SK-N-SH (cell line): ENCODE measurements around the gene ELMO1. TPM values are rescaled to one million over a fixed set of nuclear protein-coding genes. Genes with fewer than 3 reads are reported as not detected.

ENCODE experiments used
- CTCF ChIA-PET: fragments of 300-600, 350-600 bp; formaldehyde crosslinking; extraction: SDS; loops from one replicate; lab custom pipeline; 2021; lab: Yijun Ruan, JAX
- POLR2A ChIA-PET: fragments of 350-600 bp; sonication (Branson Sonifier 250); formaldehyde crosslinking; extraction: SDS; loops from one replicate; lab custom pipeline; 2020; ENCODE audit warnings: antibody characterized with exemption, inconsistent platforms; lab: Yijun Ruan, JAX
- DNase-seq: peaks from one replicate; pipeline ENCODE4 v3.0.0; 2012
- H2AFZ ChIP-seq: fragments of 200-600 bp; sonication (generic); 2 replicates; pipeline ENCODE4 v1.8.1; 2016; ENCODE audit warnings: antibody characterized with exemption, mild to moderate bottlenecking, low read depth
- H3F3A ChIP-seq: fragments of 200-600 bp; sonication (generic); replicated peaks from 2 replicates; pipeline ENCODE3; 2016; ENCODE audit warnings: antibody characterized with exemption, mild to moderate bottlenecking; ENCODE audit not compliant: insufficient read depth
- H3K27ac ChIP-seq, 2 experiments: fragments of 200-500 bp in 1 of 2; fragments of 200-600 bp in 1 of 2; sonication (Bioruptor generic) in 1 of 2; sonication (generic), shearing (Covaris generic) in 1 of 2; 2 replicates each; pipeline versions ENCODE4 v1.5.1 to v1.6.1; 2014 to 2016; ENCODE audit warnings: low read depth in 2 of 2, inconsistent platforms in 1 of 2, low read length in 1 of 2, mild to moderate bottlenecking in 1 of 2, mixed read lengths in 1 of 2
- H3K27me3 ChIP-seq: fragments of 200-600 bp; sonication (generic), shearing (Covaris generic); 2 replicates; pipeline ENCODE4 v1.6.1; 2016; ENCODE audit warnings: mixed run types; ENCODE audit not compliant: insufficient read depth
- H3K36me3 ChIP-seq, 2 experiments: fragments of 200-500 bp in 1 of 2; fragments of 200-600 bp in 1 of 2; sonication (Bioruptor generic) in 1 of 2; sonication (generic) in 1 of 2; replicated peaks in 1 of 2; 2 replicates each; pipeline versions ENCODE3 to v1.5.1; 2014 to 2016; ENCODE audit warnings: low read length in 1 of 2, mild to moderate bottlenecking in 1 of 2; ENCODE audit not compliant: insufficient read depth in 2 of 2, control insufficient read depth in 1 of 2
- H3K4me1 ChIP-seq, 2 experiments: fragments of 200-500 bp in 1 of 2; fragments of 200-600 bp in 1 of 2; sonication (Bioruptor generic) in 1 of 2; sonication (generic), shearing (Covaris generic) in 1 of 2; 2 replicates each; pipeline versions ENCODE4 v1.5.1 to v1.6.1; 2014 to 2016; ENCODE audit warnings: low read depth in 1 of 2, low read length in 1 of 2, mixed run types in 1 of 2; ENCODE audit not compliant: insufficient read depth in 2 of 2, control insufficient read depth in 1 of 2
- H3K4me2 ChIP-seq: fragments of 200-600 bp; sonication (generic), shearing (Covaris generic); 2 replicates; pipeline ENCODE4 v1.6.1; 2017; ENCODE audit warnings: mixed run types
- H3K4me3 ChIP-seq, 2 experiments: fragments of 200-500 bp in 1 of 2; fragments of 200-600 bp in 1 of 2; sonication (Bioruptor generic) in 1 of 2; sonication (generic), shearing (Covaris generic) in 1 of 2; 2 replicates each; pipeline versions ENCODE4 v1.5.1 to v1.8.1; 2014 to 2016; ENCODE audit warnings: low read depth in 2 of 2, inconsistent platforms in 1 of 2, low read length in 1 of 2, mild to moderate bottlenecking in 1 of 2, mixed read lengths in 1 of 2, moderate library complexity in 1 of 2
- H3K79me2 ChIP-seq: fragments of 200-600 bp; sonication (generic); 2 replicates; pipeline ENCODE4 v1.8.1; 2017; ENCODE audit warnings: mild to moderate bottlenecking; ENCODE audit not compliant: insufficient read depth
- H3K9ac ChIP-seq: fragments of 200-600 bp; sonication (generic); 2 replicates; pipeline ENCODE4 v1.6.1; 2017; ENCODE audit warnings: mixed run types
- H3K9me2 ChIP-seq: fragments of 200-600 bp; sonication (generic); 2 replicates; pipeline ENCODE4 v1.6.1; 2017; ENCODE audit warnings: mixed run types
- H3K9me3 ChIP-seq: fragments of 200-600 bp; sonication (generic); 2 replicates; pipeline ENCODE4 v1.6.1; 2017; ENCODE audit warnings: mixed run types, mild to moderate bottlenecking, moderate library complexity
- H4K20me1 ChIP-seq: fragments of 200-600 bp; sonication (generic); 2 replicates; pipeline ENCODE4 v1.6.1; 2017; ENCODE audit warnings: mild to moderate bottlenecking, mixed run types; ENCODE audit not compliant: insufficient read depth
- CHD2 ChIP-seq: fragments of 150-350 bp; IDR thresholded peaks from 2 replicates; pipeline ENCODE4 v1.6.1; 2018; ENCODE audit warnings: low read length; ENCODE audit not compliant: partially characterized antibody
- EZH2phosphoT487 ChIP-seq: fragments of 200-600 bp; sonication (generic); IDR thresholded peaks from 2 replicates; pipeline ENCODE4 v1.6.1; 2017; ENCODE audit warnings: low read depth, mixed run types, mild to moderate bottlenecking, antibody characterized with exemption, moderate library complexity, borderline replicate concordance
- FOXJ3 ChIP-seq: sonication (generic); formaldehyde crosslinking; IDR thresholded peaks from 2 replicates; pipeline ENCODE4 v1.5.1; 2020; ENCODE audit warnings: mild to moderate bottlenecking, missing genetic modification reagents
- FOXM1 ChIP-seq: IDR thresholded peaks from 2 replicates; pipeline ENCODE4 v1.4.0; 2012; ENCODE audit warnings: low read depth, mild to moderate bottlenecking
- JUND ChIP-seq: IDR thresholded peaks from 2 replicates; pipeline ENCODE4 v1.4.0; 2012
- MXI1 ChIP-seq: IDR thresholded peaks from 2 replicates; pipeline ENCODE4 v1.6.1; 2012; ENCODE audit warnings: mild to moderate bottlenecking, low read depth, low read length, improper control_type of control experiment
- NFIC ChIP-seq: IDR thresholded peaks from 2 replicates; pipeline ENCODE4 v1.4.0; 2012; ENCODE audit warnings: borderline replicate concordance
- POLR2AphosphoS5 ChIP-seq: IDR thresholded peaks from 2 replicates; pipeline ENCODE4 v1.6.1; 2012; ENCODE audit warnings: low read depth, low read length
- RFX5 ChIP-seq: IDR thresholded peaks from 2 replicates; pipeline ENCODE4 v1.6.1; 2012; ENCODE audit warnings: mild to moderate bottlenecking, improper control_type of control experiment, low read length
- RXRA ChIP-seq: IDR thresholded peaks from 2 replicates; pipeline ENCODE4 v1.4.0; 2012; ENCODE audit warnings: low read depth, mild to moderate bottlenecking, borderline replicate concordance
- SIN3A ChIP-seq: IDR thresholded peaks from 2 replicates; pipeline ENCODE4 v1.6.1; 2012; ENCODE audit warnings: low read depth, mild to moderate bottlenecking, low read length, moderate library complexity, borderline replicate concordance
- TAF1 ChIP-seq: IDR thresholded peaks from 2 replicates; pipeline ENCODE4 v1.6.1; 2012; ENCODE audit warnings: low read depth, mild to moderate bottlenecking, low read length, moderate library complexity, borderline replicate concordance
- TEAD4 ChIP-seq: IDR thresholded peaks from 2 replicates; pipeline ENCODE4 v1.4.0; 2012; ENCODE audit warnings: mild to moderate bottlenecking, borderline replicate concordance; ENCODE audit not compliant: insufficient read depth
- WGBS: methylation state at CpG from one replicate; pipeline ENCODE4 v1.1.6; 2017; ENCODE audit warnings: low lambda C conversion rate; 5-methylcytosine and 5-hydroxymethylcytosine counted together
- polyA plus RNA-seq, 3 experiments: library from polyadenylated mRNA; depleted of rRNA; stranded (reverse); fragments of >200 nt; gene quantifications; 2 replicates each; pipeline ENCODE4 v1.2.3, GENCODE V29; 2012
- TF ChIP-seq, protein P1 (sequence below): fragments of 150-350 bp; IDR thresholded peaks from 2 replicates; pipeline ENCODE4 v1.6.1; 2017; ENCODE audit warnings: antibody characterized with exemption, low read length, low read depth, borderline replicate concordance
- TF ChIP-seq, protein P2 (sequence below): IDR thresholded peaks from 2 replicates; pipeline ENCODE4 v1.4.0; 2012; ENCODE audit warnings: low read depth
- TF ChIP-seq, protein P3 (sequence below): fragments of 150-350 bp; IDR thresholded peaks from 2 replicates; pipeline ENCODE4 v1.6.1; 2016; ENCODE audit warnings: mild to moderate bottlenecking, low read depth, low read length
- TF ChIP-seq, protein P4 (sequence below): IDR thresholded peaks from 2 replicates; pipeline ENCODE4 v1.4.0; 2012; ENCODE audit warnings: low read depth, borderline replicate concordance
- TF ChIP-seq, protein P5 (sequence below): IDR thresholded peaks from 2 replicates; pipeline ENCODE4 v1.4.0; 2012; ENCODE audit warnings: low read depth, borderline replicate concordance

Gene ELMO1
- polyA plus RNA-seq, 1 of the 3 experiments (the other 2 are of a cell fraction) = 0.64 TPM

DNA sequence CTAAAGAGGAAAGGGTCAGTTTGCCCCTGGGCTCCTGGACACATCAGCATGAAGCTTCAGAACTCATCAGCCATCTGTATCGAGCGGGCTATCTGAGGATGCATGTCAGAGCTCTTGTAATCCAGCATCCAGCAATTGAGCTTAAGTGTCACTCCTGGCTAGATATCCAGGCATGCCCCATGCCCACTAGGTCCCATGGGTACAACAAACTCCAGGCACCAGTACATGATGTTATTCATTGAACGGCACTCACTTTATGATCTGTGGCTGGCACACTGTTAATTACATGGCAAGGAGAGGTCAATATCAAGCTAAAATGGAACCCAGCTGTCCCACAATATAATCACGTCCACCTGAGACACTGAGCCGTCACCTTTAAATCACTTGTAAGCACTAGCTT, 274.2 kb downstream of the ELMO1 start:
- H3K4me3 ChIP-seq = no peak overlapping the region
- CTCF ChIA-PET = interaction anchor here (0.9 to 20.0 kb wide), 5 partner anchors 23 to 733 kb away, joined by 3 to 460 read pairs (median 303); no protein-coding TSS in a partner anchor
- peaks cover 0 to 5% of the 10 kb centered on the region in 2 experiments; a peak in 1 of 4 replicates for H3K4me1 ChIP-seq
- H3K9me2 ChIP-seq = no peaks in the 10 kb centered on the region
- H3K27me3 ChIP-seq = no peaks in the 10 kb centered on the region
- no peaks in the 10 kb centered on the region for H3K79me2 ChIP-seq
- DNase-seq = no peak
- H3K9me3 ChIP-seq = no peaks in the 10 kb centered on the region
- H2AFZ ChIP-seq = no peak overlapping the region
- TF ChIP-seq, protein P1, sequence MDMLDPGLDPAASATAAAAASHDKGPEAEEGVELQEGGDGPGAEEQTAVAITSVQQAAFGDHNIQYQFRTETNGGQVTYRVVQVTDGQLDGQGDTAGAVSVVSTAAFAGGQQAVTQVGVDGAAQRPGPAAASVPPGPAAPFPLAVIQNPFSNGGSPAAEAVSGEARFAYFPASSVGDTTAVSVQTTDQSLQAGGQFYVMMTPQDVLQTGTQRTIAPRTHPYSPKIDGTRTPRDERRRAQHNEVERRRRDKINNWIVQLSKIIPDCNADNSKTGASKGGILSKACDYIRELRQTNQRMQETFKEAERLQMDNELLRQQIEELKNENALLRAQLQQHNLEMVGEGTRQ = no peak
- TF ChIP-seq, protein P2, sequence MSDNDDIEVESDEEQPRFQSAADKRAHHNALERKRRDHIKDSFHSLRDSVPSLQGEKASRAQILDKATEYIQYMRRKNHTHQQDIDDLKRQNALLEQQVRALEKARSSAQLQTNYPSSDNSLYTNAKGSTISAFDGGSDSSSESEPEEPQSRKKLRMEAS = no peak
- TF ChIP-seq TAF1 (no peak), EZH2phosphoT487 (no peak), RXRA (no peak), RFX5 (no peak), FOXM1 (no peak)
- no peak overlapping the region for H3K4me2 ChIP-seq
- WGBS = 67% methylated on average over 5 of the region's 5 CpGs
- H3K36me3 ChIP-seq = no peaks in the 10 kb centered on the region
- no peak overlapping the region for H3K9ac ChIP-seq
- POLR2A ChIA-PET = no interaction called here
- no peaks in the 10 kb centered on the region for H4K20me1 ChIP-seq
- H3F3A ChIP-seq = no peaks in the 10 kb centered on the region
- H3K27ac ChIP-seq = no peak overlapping the region

DNA sequence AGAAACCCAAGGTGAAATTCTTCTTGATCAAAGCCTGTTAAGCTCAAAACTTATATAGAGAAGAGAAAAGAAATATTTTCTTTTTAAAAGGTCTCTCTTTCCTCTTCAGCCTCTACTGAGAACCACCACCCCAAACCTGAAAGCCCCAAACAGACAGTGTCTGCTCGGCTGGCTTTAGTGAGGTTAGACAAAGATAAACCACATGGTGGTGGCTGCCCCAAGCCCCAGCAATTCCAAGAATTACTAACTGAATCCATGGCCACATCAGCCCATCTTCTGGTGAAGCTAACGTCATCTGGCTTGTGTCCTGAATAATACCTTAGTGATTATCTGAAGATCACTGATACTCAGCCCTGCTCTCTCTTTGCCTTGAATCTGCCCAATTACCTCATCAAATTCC, 275.0 kb downstream of the ELMO1 start:
- H3F3A ChIP-seq = no peaks in the 10 kb centered on the region
- H3K79me2 ChIP-seq = no peaks in the 10 kb centered on the region
- H3K9me2 ChIP-seq = no peaks in the 10 kb centered on the region
- WGBS = 20% methylated on average over 2 of the region's 2 CpGs
- no peak for DNase-seq
- H3K27me3 ChIP-seq = no peaks in the 10 kb centered on the region
- ChIA-PET POLR2A (no interaction called here), CTCF (interaction anchor here (0.9 to 20.0 kb wide), 5 partner anchors 8 to 684 kb away, joined by 3 to 460 read pairs (median 303); no protein-coding TSS in a partner anchor)
- no peaks in the 10 kb centered on the region for H4K20me1 ChIP-seq
- H3K9ac ChIP-seq = no peak overlapping the region
- H3K4me3 ChIP-seq = no peak overlapping the region
- H3K4me1 ChIP-seq = peaks cover 0 to 5% of the 10 kb centered on the region in 2 experiments; a peak in 1 of 4 replicates
- no peak overlapping the region for H3K4me2 ChIP-seq
- no peak overlapping the region for H3K27ac ChIP-seq
- no peaks in the 10 kb centered on the region for H3K36me3 ChIP-seq
- no peaks in the 10 kb centered on the region for H3K9me3 ChIP-seq
- H2AFZ ChIP-seq = no peak overlapping the region
- TF ChIP-seq RXRA (no peak), TEAD4 (no peak), POLR2AphosphoS5 (no peak), CHD2 (no peak), NFIC (no peak), TAF1 (no peak), SIN3A (no peak), MXI1 (no peak), JUND (no peak), FOXJ3 (CRISPR knock-in tag) (no peak)
- TF ChIP-seq, protein P3, sequence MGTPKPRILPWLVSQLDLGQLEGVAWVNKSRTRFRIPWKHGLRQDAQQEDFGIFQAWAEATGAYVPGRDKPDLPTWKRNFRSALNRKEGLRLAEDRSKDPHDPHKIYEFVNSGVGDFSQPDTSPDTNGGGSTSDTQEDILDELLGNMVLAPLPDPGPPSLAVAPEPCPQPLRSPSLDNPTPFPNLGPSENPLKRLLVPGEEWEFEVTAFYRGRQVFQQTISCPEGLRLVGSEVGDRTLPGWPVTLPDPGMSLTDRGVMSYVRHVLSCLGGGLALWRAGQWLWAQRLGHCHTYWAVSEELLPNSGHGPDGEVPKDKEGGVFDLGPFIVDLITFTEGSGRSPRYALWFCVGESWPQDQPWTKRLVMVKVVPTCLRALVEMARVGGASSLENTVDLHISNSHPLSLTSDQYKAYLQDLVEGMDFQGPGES = no peak
- TF ChIP-seq, protein P4, sequence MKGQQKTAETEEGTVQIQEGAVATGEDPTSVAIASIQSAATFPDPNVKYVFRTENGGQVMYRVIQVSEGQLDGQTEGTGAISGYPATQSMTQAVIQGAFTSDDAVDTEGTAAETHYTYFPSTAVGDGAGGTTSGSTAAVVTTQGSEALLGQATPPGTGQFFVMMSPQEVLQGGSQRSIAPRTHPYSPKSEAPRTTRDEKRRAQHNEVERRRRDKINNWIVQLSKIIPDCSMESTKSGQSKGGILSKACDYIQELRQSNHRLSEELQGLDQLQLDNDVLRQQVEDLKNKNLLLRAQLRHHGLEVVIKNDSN = no peak
- TF ChIP-seq, protein P5, sequence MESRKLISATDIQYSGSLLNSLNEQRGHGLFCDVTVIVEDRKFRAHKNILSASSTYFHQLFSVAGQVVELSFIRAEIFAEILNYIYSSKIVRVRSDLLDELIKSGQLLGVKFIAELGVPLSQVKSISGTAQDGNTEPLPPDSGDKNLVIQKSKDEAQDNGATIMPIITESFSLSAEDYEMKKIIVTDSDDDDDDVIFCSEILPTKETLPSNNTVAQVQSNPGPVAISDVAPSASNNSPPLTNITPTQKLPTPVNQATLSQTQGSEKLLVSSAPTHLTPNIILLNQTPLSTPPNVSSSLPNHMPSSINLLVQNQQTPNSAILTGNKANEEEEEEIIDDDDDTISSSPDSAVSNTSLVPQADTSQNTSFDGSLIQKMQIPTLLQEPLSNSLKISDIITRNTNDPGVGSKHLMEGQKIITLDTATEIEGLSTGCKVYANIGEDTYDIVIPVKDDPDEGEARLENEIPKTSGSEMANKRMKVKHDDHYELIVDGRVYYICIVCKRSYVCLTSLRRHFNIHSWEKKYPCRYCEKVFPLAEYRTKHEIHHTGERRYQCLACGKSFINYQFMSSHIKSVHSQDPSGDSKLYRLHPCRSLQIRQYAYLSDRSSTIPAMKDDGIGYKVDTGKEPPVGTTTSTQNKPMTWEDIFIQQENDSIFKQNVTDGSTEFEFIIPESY = no peak
- TF ChIP-seq, protein P1 = no peak
